CD14-positive monocyte (primary cell): ENCODE measurements around the gene SLC13A4. TPM values are rescaled to one million over a fixed set of nuclear protein-coding genes. Genes with fewer than 3 reads are reported as not detected.

ENCODE experiments used
- DNase-seq, 3 donors: peaks; one replicate each; pipeline ENCODE4 v3.0.0-alpha.2; 2011 to 2022
- H2AFZ ChIP-seq: 2 replicates; pipeline ENCODE4 v1.6.0; 2012; ENCODE audit warnings: mild to moderate bottlenecking, low read depth, low read length, inconsistent platforms; ENCODE audit not compliant: insufficient read depth, poor library complexity, severe bottlenecking
- H3K27ac ChIP-seq, 2 donors: 1 replicate in 1 of 2; 2 replicates in 1 of 2; pipeline ENCODE4 v1.5.1; 2012 to 2013; ENCODE audit warnings: low read length in 2 of 2, control low read depth in 1 of 2, inconsistent platforms in 1 of 2, low read depth in 1 of 2, mild to moderate bottlenecking in 1 of 2
- H3K27me3 ChIP-seq, 2 donors: one replicate each; pipeline versions ENCODE4 v1.6.0 to v1.6.1; 2011 to 2013; ENCODE audit warnings: low read length in 2 of 2; ENCODE audit not compliant: control insufficient read depth in 2 of 2, insufficient read depth in 2 of 2
- H3K36me3 ChIP-seq, 2 donors: replicated peaks in 1 of 2; 1 replicate in 1 of 2; 2 replicates in 1 of 2; pipeline versions ENCODE4 v1.5.1 to v1.6.1; 2012 to 2013; ENCODE audit warnings: low read length in 2 of 2, control low read depth in 1 of 2, inconsistent platforms in 1 of 2, mild to moderate bottlenecking in 1 of 2; ENCODE audit not compliant: insufficient read depth in 2 of 2, control insufficient read depth in 1 of 2
- H3K4me1 ChIP-seq, 2 donors: 1 replicate in 1 of 2; 2 replicates in 1 of 2; pipeline versions ENCODE4 v1.5.1 to v1.6.1; 2012 to 2013; ENCODE audit warnings: low read length in 2 of 2, control low read depth in 1 of 2, inconsistent platforms in 1 of 2, mild to moderate bottlenecking in 1 of 2, moderate library complexity in 1 of 2; ENCODE audit not compliant: insufficient read depth in 2 of 2, control insufficient read depth in 1 of 2
- H3K4me2 ChIP-seq: replicated peaks from 2 replicates; pipeline ENCODE3; 2012; ENCODE audit warnings: low read length, moderate library complexity, mild to moderate bottlenecking; ENCODE audit not compliant: poor library complexity, severe bottlenecking; ENCODE audit errors: extremely low read depth
- H3K4me3 ChIP-seq, 3 experiments: fragments of 200-600 bp in 1 of 3; sonication (generic) in 1 of 3; replicated peaks in 1 of 3; 1 replicate in 2 of 3; 2 replicates in 1 of 3; pipeline ENCODE4 v1.5.1; 2011 to 2013; ENCODE audit warnings: low read length in 3 of 3, mild to moderate bottlenecking in 3 of 3, control low read depth in 2 of 3, low read depth in 2 of 3, inconsistent platforms in 1 of 3, moderate library complexity in 1 of 3
- H3K79me2 ChIP-seq: 2 replicates; pipeline ENCODE4 v1.6.0; 2012; ENCODE audit warnings: mild to moderate bottlenecking, control low read depth, inconsistent platforms, low read length, moderate library complexity; ENCODE audit not compliant: insufficient read depth
- H3K9ac ChIP-seq: 2 replicates; pipeline ENCODE4 v1.6.0; 2017; ENCODE audit warnings: low read length, mild to moderate bottlenecking; ENCODE audit not compliant: insufficient read depth, poor library complexity, severe bottlenecking
- H3K9me3 ChIP-seq, 2 donors: replicated peaks in 1 of 2; 1 replicate in 1 of 2; 2 replicates in 1 of 2; pipeline versions ENCODE4 v1.5.1 to v1.6.1; 2012 to 2013; ENCODE audit warnings: low read length in 2 of 2, control low read depth in 1 of 2; ENCODE audit not compliant: control insufficient read depth in 1 of 2, insufficient read depth in 1 of 2
- H4K20me1 ChIP-seq: 2 replicates; pipeline ENCODE4 v1.6.0; 2012; ENCODE audit warnings: mild to moderate bottlenecking, low read length, control low read depth, moderate library complexity; ENCODE audit not compliant: insufficient read depth
- H3K27ac Mint-ChIP-seq, 7 donors: one replicate each; pipeline ENCODE4 v1.8.0; 2020; ENCODE audit warnings: mild to moderate bottlenecking in 7 of 7, mixed read lengths in 7 of 7, moderate library complexity in 6 of 7, inconsistent platforms in 2 of 7
- H3K27me3 Mint-ChIP-seq, 3 donors: one replicate each; pipeline ENCODE4 v1.8.0; 2021 to 2022; ENCODE audit warnings: low read depth in 3 of 3, mild to moderate bottlenecking in 3 of 3, mixed read lengths in 3 of 3, moderate library complexity in 3 of 3, inconsistent platforms in 1 of 3
- H3K36me3 Mint-ChIP-seq, 2 donors: one replicate each; pipeline ENCODE4 v1.8.0; 2020; ENCODE audit warnings: mixed read lengths in 2 of 2, inconsistent platforms in 1 of 2, mild to moderate bottlenecking in 1 of 2
- H3K4me1 Mint-ChIP-seq: one replicate; pipeline ENCODE4 v1.8.0; 2020; ENCODE audit warnings: mild to moderate bottlenecking, mixed read lengths
- H3K4me3 Mint-ChIP-seq, 2 donors: one replicate each; pipeline ENCODE4 v1.8.0; 2020; ENCODE audit warnings: mild to moderate bottlenecking in 2 of 2, mixed read lengths in 2 of 2, moderate library complexity in 1 of 2
- H3K9me3 Mint-ChIP-seq, 7 donors: one replicate each; pipeline ENCODE4 v1.8.0; 2020 to 2022; ENCODE audit warnings: mixed read lengths in 7 of 7, mild to moderate bottlenecking in 6 of 7, moderate library complexity in 6 of 7, inconsistent platforms in 2 of 7
- WGBS: methylation state at CpG from one replicate; pipeline ENCODE4 v1.1.5; 2013; ENCODE audit warnings: missing lambda C conversion rate; ENCODE audit not compliant: insufficient coverage; 5-methylcytosine and 5-hydroxymethylcytosine counted together
- intact Hi-C, 2 donors: fragments of 100-400 bp; cut with micrococcal nuclease; formaldehyde crosslinking; loops; one replicate each; pipeline versions ENCODE4 v1.15.0 to v1.15.1; 2023
- polyA plus RNA-seq, 3 donors: library from polyadenylated mRNA; depleted of rRNA in 1 of 3; unstranded in 2 of 3; stranded (reverse) in 1 of 3; fragments of 300-500 nt in 2 of 3; fragments of >200 nt in 1 of 3; fragmentation: Illumina TruSeq in 2 of 3; gene quantifications; 1 replicate in 2 of 3; 2 replicates in 1 of 3; pipeline ENCODE4 v1.2.3, GENCODE V29; 2012 to 2021
- TF ChIP-seq, protein P1 (sequence below): fragments of 200-600 bp; IDR thresholded peaks from one replicate; pipeline ENCODE4 v1.8.0; 2022; ENCODE audit warnings: antibody characterized with exemption, mild to moderate bottlenecking

The SLC13A4 gene
- polyA plus RNA-seq, 3 donors = not detected

DNA sequence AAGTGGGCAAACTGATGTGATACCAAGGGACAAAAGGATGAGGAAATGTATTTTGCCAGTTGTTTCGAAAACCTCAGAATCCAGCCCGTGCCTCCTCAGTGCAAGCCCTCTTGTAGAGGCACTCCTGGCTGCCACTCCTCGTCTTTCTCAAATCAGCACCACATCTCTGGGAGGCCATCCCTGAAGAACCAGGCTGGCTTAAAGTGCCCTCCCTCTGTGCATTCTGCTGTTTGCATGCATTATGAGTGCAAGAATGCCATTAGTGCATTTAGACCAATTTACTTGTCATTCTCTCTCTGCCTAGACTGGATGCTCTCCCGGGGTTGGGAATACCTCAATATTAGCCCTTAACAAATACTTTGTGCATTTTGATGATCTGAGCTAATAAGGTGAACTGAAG lies 40.5 kb upstream of the SLC13A4 start:
- H3K27ac Mint-ChIP-seq = no peak overlapping the region
- no peak for DNase-seq
- Histone ChIP-seq H3K79me2 (no peaks in the 10 kb centered on the region), H3K9me3 (no peaks in the 10 kb centered on the region), H3K4me3 (no peak overlapping the region), H3K4me1 (no peaks in the 10 kb centered on the region), H3K36me3 (no peaks in the 10 kb centered on the region), H2AFZ (no peak overlapping the region), H3K4me2 (no peak overlapping the region), H3K27ac (no peak overlapping the region), H4K20me1 (no peaks in the 10 kb centered on the region), H3K27me3 (no peaks in the 10 kb centered on the region), H3K9ac (no peak overlapping the region)
- H3K4me3 Mint-ChIP-seq = no peak overlapping the region
- H3K36me3 Mint-ChIP-seq = no peaks in the 10 kb centered on the region
- 17% methylated on average over 2 of the region's 4 CpGs for WGBS
- TF ChIP-seq, protein P1, sequence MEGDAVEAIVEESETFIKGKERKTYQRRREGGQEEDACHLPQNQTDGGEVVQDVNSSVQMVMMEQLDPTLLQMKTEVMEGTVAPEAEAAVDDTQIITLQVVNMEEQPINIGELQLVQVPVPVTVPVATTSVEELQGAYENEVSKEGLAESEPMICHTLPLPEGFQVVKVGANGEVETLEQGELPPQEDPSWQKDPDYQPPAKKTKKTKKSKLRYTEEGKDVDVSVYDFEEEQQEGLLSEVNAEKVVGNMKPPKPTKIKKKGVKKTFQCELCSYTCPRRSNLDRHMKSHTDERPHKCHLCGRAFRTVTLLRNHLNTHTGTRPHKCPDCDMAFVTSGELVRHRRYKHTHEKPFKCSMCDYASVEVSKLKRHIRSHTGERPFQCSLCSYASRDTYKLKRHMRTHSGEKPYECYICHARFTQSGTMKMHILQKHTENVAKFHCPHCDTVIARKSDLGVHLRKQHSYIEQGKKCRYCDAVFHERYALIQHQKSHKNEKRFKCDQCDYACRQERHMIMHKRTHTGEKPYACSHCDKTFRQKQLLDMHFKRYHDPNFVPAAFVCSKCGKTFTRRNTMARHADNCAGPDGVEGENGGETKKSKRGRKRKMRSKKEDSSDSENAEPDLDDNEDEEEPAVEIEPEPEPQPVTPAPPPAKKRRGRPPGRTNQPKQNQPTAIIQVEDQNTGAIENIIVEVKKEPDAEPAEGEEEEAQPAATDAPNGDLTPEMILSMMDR = no peak
- intact Hi-C loops = no loop called here
- H3K9me3 Mint-ChIP-seq = peaks cover 0 to 2% (median 0%) of the 10 kb centered on the region in 7 donors
- peaks cover 4 to 9% (median 7%) of the 10 kb centered on the region in 3 donors for H3K27me3 Mint-ChIP-seq
- no peaks in the 10 kb centered on the region for H3K4me1 Mint-ChIP-seq

DNA sequence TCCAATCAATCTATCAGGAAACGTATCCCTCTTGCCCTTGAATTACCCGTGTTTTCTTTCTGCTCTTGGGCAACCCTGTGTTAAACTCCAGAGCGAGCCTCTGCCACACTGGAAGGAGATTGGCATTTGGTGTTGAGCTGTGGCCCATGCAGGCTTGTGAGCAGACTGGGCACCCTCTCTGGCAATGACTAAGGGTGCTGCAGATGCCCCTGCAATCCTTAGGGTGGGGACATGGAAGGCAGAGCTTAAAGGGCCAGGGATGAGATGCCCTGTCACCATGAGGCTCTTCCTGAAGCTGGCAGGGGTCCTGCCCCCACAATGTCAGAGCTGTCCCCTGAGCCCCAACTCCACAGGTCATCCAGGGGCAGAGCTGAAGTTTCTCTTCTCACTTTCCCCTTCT lies 40.1 kb upstream of the SLC13A4 start:
- Histone ChIP-seq H2AFZ (no peak overlapping the region), H3K36me3 (no peaks in the 10 kb centered on the region), H3K4me2 (no peak overlapping the region), H3K79me2 (no peaks in the 10 kb centered on the region), H4K20me1 (no peaks in the 10 kb centered on the region), H3K27ac (no peak overlapping the region), H3K9ac (no peak overlapping the region), H3K9me3 (no peaks in the 10 kb centered on the region), H3K4me1 (no peaks in the 10 kb centered on the region), H3K4me3 (no peak overlapping the region), H3K27me3 (no peaks in the 10 kb centered on the region)
- Mint-ChIP-seq H3K4me3 (no peak overlapping the region), H3K27me3 (peaks cover 4 to 9% (median 7%) of the 10 kb centered on the region in 3 donors), H3K9me3 (peaks cover 0 to 2% (median 0%) of the 10 kb centered on the region in 7 donors), H3K36me3 (no peaks in the 10 kb centered on the region), H3K27ac (no peak overlapping the region), H3K4me1 (no peaks in the 10 kb centered on the region)
- DNase-seq = no peak
- TF ChIP-seq, protein P1 = no peak
- intact Hi-C loops = no loop called here
- WGBS = 100% methylated on average over 1 of the region's 3 CpGs
